GM23338 (cell line): Measurements from ENCODE around the gene EFNB3. TPM values are rescaled to one million over a fixed set of nuclear protein-coding genes. Genes with fewer than 3 reads are reported as not detected.

Source experiments
- ATAC-seq: fragments of 200-7000 bp; cut with Tn5 transposase; 3 replicates; pipeline ENCODE4 v1.9.1; 2020
- DNase-seq: peaks from one replicate; pipeline ENCODE4 v3.0.0-alpha.2; 2015; ENCODE audit warnings: low spot score
- H2AFZ ChIP-seq: fragments of 200-600 bp; sonication (generic); 2 replicates; pipeline ENCODE4 v1.8.0; 2016; ENCODE audit warnings: antibody characterized with exemption, mild to moderate bottlenecking, moderate library complexity
- H3F3A ChIP-seq: fragments of 200-600 bp; sonication (generic); replicated peaks from 2 replicates; pipeline ENCODE4 v1.8.0; 2017; ENCODE audit warnings: antibody characterized with exemption, mixed run types, low read depth
- H3K27ac ChIP-seq: fragments of 200-600 bp; sonication (generic); 2 replicates; pipeline ENCODE4 v1.6.1; 2016; ENCODE audit warnings: low read depth
- H3K27me3 ChIP-seq: fragments of 200-600 bp; sonication (generic); 2 replicates; pipeline ENCODE4 v1.8.0; 2016; ENCODE audit warnings: mild to moderate bottlenecking, mixed run types, moderate library complexity; ENCODE audit not compliant: insufficient read depth
- H3K36me3 ChIP-seq: fragments of 200-600 bp; sonication (generic); 2 replicates; pipeline ENCODE4 v1.8.0; 2016; ENCODE audit warnings: mild to moderate bottlenecking; ENCODE audit not compliant: insufficient read depth
- H3K4me1 ChIP-seq: fragments of 200-600 bp; sonication (generic); 2 replicates; pipeline ENCODE4 v1.8.0; 2016; ENCODE audit warnings: mild to moderate bottlenecking, moderate library complexity; ENCODE audit not compliant: insufficient read depth
- H3K4me2 ChIP-seq: fragments of 200-600 bp; sonication (generic); 2 replicates; pipeline ENCODE4 v1.7.1; 2017; ENCODE audit warnings: mixed run types
- H3K4me3 ChIP-seq: fragments of 200-600 bp; sonication (generic); 2 replicates; pipeline ENCODE4 v1.6.1; 2016; ENCODE audit warnings: mixed run types
- H3K79me2 ChIP-seq: fragments of 200-600 bp; sonication (generic); replicated peaks from 2 replicates; pipeline ENCODE4 v1.8.0; 2017; ENCODE audit warnings: mild to moderate bottlenecking; ENCODE audit not compliant: insufficient read depth
- H3K9me2 ChIP-seq: fragments of 200-600 bp; sonication (generic); 2 replicates; pipeline ENCODE4 v1.8.0; 2017; ENCODE audit not compliant: insufficient read depth
- H4K20me1 ChIP-seq: fragments of 200-600 bp; sonication (generic); replicated peaks from 2 replicates; pipeline ENCODE4 v1.8.0; 2017; ENCODE audit warnings: mild to moderate bottlenecking; ENCODE audit not compliant: insufficient read depth
- H3K27ac Mint-ChIP-seq: 2 replicates; pipeline ENCODE4 v1.8.0; 2020; ENCODE audit warnings: inconsistent platforms, mild to moderate bottlenecking, moderate library complexity, mixed read lengths
- H3K27me3 Mint-ChIP-seq: 3 replicates; pipeline ENCODE4 v1.8.0; 2022; ENCODE audit warnings: low read depth, mild to moderate bottlenecking, moderate library complexity, mixed read lengths, inconsistent platforms; ENCODE audit not compliant: insufficient read depth, poor library complexity
- H3K36me3 Mint-ChIP-seq: 3 replicates; pipeline ENCODE4 v1.8.0; 2021; ENCODE audit warnings: low read depth, mild to moderate bottlenecking, inconsistent platforms, moderate library complexity, mixed read lengths
- H3K4me1 Mint-ChIP-seq: 3 replicates; pipeline ENCODE4 v1.8.0; 2020; ENCODE audit warnings: mild to moderate bottlenecking, inconsistent platforms, mixed read lengths
- H3K4me3 Mint-ChIP-seq: 3 replicates; pipeline ENCODE4 v1.8.0; 2021; ENCODE audit warnings: moderate library complexity, mild to moderate bottlenecking, inconsistent platforms, mixed read lengths
- H3K9me3 Mint-ChIP-seq: 3 replicates; pipeline ENCODE4 v1.8.0; 2020; ENCODE audit warnings: moderate library complexity, mild to moderate bottlenecking, inconsistent platforms, mixed read lengths
- EZH2 ChIP-seq: fragments of 200-600 bp; sonication (generic); IDR thresholded peaks from one replicate; pipeline ENCODE4 v1.8.0; 2017; ENCODE audit warnings: antibody characterized with exemption, mild to moderate bottlenecking, low read depth; ENCODE audit not compliant: unreplicated experiment
- EZH2phosphoT487 ChIP-seq: fragments of 200-600 bp; sonication (generic); IDR thresholded peaks from one replicate; pipeline ENCODE4 v1.8.1; 2018; ENCODE audit warnings: antibody characterized with exemption; ENCODE audit not compliant: unreplicated experiment
- POLR2AphosphoS5 ChIP-seq: IDR thresholded peaks from 2 replicates; pipeline ENCODE4 v1.6.1; 2016; ENCODE audit warnings: antibody characterized with exemption, low read depth
- ZNF331 ChIP-seq: fragments of 250-450 bp; sonication (Bioruptor Pico); IDR thresholded peaks from 2 replicates; pipeline ENCODE4 v1.5.0; 2020; ENCODE audit warnings: low read depth, mild to moderate bottlenecking, moderate library complexity
- polyA plus RNA-seq: library from polyadenylated mRNA; unstranded; fragments of >200 nt; fragmentation: Nextera tagmentation; extraction: Ambion mirVana; gene quantifications from 2 replicates; pipeline ENCODE4 v1.2.1, GENCODE V29; 2016
- total RNA-seq: library from RNA; depleted of rRNA; stranded (reverse); fragments of >200 nt; shearing (Covaris generic); gene quantifications from 2 replicates; pipeline ENCODE4 v1.2.3, GENCODE V29; 2014; rRNA removed
- TF ChIP-seq, protein P1 (sequence below): IDR thresholded peaks from 2 replicates; pipeline ENCODE4 v1.6.1; 2016; ENCODE audit warnings: antibody characterized with exemption
- TF ChIP-seq, protein P2 (sequence below): IDR thresholded peaks from one replicate; pipeline ENCODE4 v1.6.1; 2018; ENCODE audit warnings: antibody characterized with exemption; ENCODE audit not compliant: unreplicated experiment
- TF ChIP-seq, protein P3 (sequence below), 2 experiments: fragments of 200-600 bp in 1 of 2; sonication (generic) in 1 of 2; conservative IDR thresholded peaks; 2 replicates each; pipeline versions ENCODE4 v1.5.1 to v1.6.1; 2016 to 2017; ENCODE audit warnings: antibody characterized with exemption in 2 of 2, low read depth in 2 of 2, mild to moderate bottlenecking in 2 of 2, moderate library complexity in 1 of 2

EFNB3 gene
- total and polyA plus RNA-seq, 2 experiments from 2014 or later: 4.2 to 11.5 TPM

DNA sequence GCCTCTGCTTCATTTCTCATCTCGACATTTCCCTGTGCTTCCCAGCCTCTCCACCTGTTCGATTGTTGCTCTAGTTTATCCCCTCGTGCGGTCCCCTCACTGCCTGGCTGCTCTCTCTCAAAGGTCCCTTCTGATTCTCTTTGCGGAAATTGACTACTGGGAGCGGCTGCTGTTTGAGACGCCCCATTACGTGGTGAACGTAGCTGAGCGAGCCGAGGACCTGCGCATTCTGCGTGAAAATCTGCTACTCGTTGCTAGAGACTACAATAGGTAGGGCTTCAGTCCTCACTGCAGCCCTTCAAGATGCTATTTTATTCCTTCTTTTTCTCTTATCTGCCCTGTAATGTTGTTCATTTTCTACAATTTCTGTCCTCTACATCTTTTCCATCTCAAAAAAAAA is 52.0 kb downstream of the EFNB3 start:
- TF ChIP-seq, protein P1, sequence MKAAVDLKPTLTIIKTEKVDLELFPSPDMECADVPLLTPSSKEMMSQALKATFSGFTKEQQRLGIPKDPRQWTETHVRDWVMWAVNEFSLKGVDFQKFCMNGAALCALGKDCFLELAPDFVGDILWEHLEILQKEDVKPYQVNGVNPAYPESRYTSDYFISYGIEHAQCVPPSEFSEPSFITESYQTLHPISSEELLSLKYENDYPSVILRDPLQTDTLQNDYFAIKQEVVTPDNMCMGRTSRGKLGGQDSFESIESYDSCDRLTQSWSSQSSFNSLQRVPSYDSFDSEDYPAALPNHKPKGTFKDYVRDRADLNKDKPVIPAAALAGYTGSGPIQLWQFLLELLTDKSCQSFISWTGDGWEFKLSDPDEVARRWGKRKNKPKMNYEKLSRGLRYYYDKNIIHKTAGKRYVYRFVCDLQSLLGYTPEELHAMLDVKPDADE: no peak
- TF ChIP-seq EZH2 (no peak), POLR2AphosphoS5 (no peak), ZNF331 (CRISPR knock-in tag) (no peak), EZH2phosphoT487 (no peak)
- TF ChIP-seq, protein P2, sequence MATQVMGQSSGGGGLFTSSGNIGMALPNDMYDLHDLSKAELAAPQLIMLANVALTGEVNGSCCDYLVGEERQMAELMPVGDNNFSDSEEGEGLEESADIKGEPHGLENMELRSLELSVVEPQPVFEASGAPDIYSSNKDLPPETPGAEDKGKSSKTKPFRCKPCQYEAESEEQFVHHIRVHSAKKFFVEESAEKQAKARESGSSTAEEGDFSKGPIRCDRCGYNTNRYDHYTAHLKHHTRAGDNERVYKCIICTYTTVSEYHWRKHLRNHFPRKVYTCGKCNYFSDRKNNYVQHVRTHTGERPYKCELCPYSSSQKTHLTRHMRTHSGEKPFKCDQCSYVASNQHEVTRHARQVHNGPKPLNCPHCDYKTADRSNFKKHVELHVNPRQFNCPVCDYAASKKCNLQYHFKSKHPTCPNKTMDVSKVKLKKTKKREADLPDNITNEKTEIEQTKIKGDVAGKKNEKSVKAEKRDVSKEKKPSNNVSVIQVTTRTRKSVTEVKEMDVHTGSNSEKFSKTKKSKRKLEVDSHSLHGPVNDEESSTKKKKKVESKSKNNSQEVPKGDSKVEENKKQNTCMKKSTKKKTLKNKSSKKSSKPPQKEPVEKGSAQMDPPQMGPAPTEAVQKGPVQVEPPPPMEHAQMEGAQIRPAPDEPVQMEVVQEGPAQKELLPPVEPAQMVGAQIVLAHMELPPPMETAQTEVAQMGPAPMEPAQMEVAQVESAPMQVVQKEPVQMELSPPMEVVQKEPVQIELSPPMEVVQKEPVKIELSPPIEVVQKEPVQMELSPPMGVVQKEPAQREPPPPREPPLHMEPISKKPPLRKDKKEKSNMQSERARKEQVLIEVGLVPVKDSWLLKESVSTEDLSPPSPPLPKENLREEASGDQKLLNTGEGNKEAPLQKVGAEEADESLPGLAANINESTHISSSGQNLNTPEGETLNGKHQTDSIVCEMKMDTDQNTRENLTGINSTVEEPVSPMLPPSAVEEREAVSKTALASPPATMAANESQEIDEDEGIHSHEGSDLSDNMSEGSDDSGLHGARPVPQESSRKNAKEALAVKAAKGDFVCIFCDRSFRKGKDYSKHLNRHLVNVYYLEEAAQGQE: no peak
- TF ChIP-seq, protein P3, sequence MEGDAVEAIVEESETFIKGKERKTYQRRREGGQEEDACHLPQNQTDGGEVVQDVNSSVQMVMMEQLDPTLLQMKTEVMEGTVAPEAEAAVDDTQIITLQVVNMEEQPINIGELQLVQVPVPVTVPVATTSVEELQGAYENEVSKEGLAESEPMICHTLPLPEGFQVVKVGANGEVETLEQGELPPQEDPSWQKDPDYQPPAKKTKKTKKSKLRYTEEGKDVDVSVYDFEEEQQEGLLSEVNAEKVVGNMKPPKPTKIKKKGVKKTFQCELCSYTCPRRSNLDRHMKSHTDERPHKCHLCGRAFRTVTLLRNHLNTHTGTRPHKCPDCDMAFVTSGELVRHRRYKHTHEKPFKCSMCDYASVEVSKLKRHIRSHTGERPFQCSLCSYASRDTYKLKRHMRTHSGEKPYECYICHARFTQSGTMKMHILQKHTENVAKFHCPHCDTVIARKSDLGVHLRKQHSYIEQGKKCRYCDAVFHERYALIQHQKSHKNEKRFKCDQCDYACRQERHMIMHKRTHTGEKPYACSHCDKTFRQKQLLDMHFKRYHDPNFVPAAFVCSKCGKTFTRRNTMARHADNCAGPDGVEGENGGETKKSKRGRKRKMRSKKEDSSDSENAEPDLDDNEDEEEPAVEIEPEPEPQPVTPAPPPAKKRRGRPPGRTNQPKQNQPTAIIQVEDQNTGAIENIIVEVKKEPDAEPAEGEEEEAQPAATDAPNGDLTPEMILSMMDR (conservative IDR thresholded peaks at IDR 0.05; ENCODE audit: low read depth in 2 of 2): no peak
- Histone ChIP-seq H3K4me1 (no peaks in the 10 kb centered on the region), H3K9me2 (no peaks in the 10 kb centered on the region), H3K79me2 (no peaks in the 10 kb centered on the region), H3K27me3 (no peaks in the 10 kb centered on the region), H4K20me1 (no peaks in the 10 kb centered on the region), H3K4me2 (no peak overlapping the region), H3K36me3 (no peaks in the 10 kb centered on the region), H3F3A (no peaks in the 10 kb centered on the region), H2AFZ (0 out of 2 replicates have a peak overlapping the region, but pooled peaks have one; percentile 38), H3K4me3 (no peak overlapping the region), H3K27ac (no peak overlapping the region)
- H3K9me3 Mint-ChIP-seq: peaks cover under 1% of the 10 kb centered on the region; the same call in 1 of the 3 replicates
- peaks cover 11% of the 10 kb centered on the region for H3K27me3 Mint-ChIP-seq
- no peak for DNase-seq
- H3K4me1 Mint-ChIP-seq: peaks cover 6% of the 10 kb centered on the region
- H3K27ac Mint-ChIP-seq: no peak overlapping the region
- H3K4me3 Mint-ChIP-seq: no peak overlapping the region
- ATAC-seq: no peak
- H3K36me3 Mint-ChIP-seq: no peaks in the 10 kb centered on the region

Other genes starting within 250 kb of the EFNB3 start
- gene ZBTB4, start 225.6 kb upstream of the EFNB3 start, total RNA-seq: 6.9 and 11.2 TPM in 2 replicates
- 3.6 and 4.2 TPM in 2 replicates for gene ZBTB4, start 225.6 kb upstream of the EFNB3 start, polyA plus RNA-seq
- gene SLC35G6, start 223.8 kb upstream of the EFNB3 start, total RNA-seq: not detected in 2 replicates
- gene SLC35G6, start 223.8 kb upstream of the EFNB3 start, polyA plus RNA-seq: 0.16 TPM in 1 of 2 replicates, not detected in the other
- 136 and 151 TPM in 2 replicates for gene POLR2A, start 220.8 kb upstream of the EFNB3 start, total RNA-seq
- gene POLR2A, start 220.8 kb upstream of the EFNB3 start, polyA plus RNA-seq: 56.8 and 58.1 TPM in 2 replicates
- gene TNFSF12, start 156.1 kb upstream of the EFNB3 start, total RNA-seq: 1.6 and 6.0 TPM in 2 replicates
- gene TNFSF12, start 156.1 kb upstream of the EFNB3 start, polyA plus RNA-seq: 3.5 and 5.1 TPM in 2 replicates
- gene TNFSF13, start 146.5 kb upstream of the EFNB3 start, total RNA-seq: 1.5 TPM in 1 of 2 replicates, not detected in the other
- gene TNFSF13, start 146.5 kb upstream of the EFNB3 start, polyA plus RNA-seq: 1.9 and 2.2 TPM in 2 replicates
- 125 and 138 TPM in 2 replicates for gene SENP3, start 143.3 kb upstream of the EFNB3 start, total RNA-seq
- 5.5 and 6.5 TPM in 2 replicates for gene SENP3, start 143.3 kb upstream of the EFNB3 start, polyA plus RNA-seq
- 0.62 TPM in 1 of 2 replicates, not detected in the other for gene CD68, start 125.6 kb upstream of the EFNB3 start, total RNA-seq
- not detected in 2 replicates for gene CD68, start 125.6 kb upstream of the EFNB3 start, polyA plus RNA-seq
- gene MPDU1, start 121.3 kb upstream of the EFNB3 start, total RNA-seq: 196 and 216 TPM in 2 replicates
- gene MPDU1, start 121.3 kb upstream of the EFNB3 start, polyA plus RNA-seq: 65.1 and 65.8 TPM in 2 replicates
- 23.6 and 43.0 TPM in 2 replicates for gene SOX15, start 115.1 kb upstream of the EFNB3 start, total RNA-seq
- gene SOX15, start 115.1 kb upstream of the EFNB3 start, polyA plus RNA-seq: 29.9 and 37.7 TPM in 2 replicates
- gene FXR2, start 90.3 kb upstream of the EFNB3 start, total RNA-seq: 20.3 and 24.4 TPM in 2 replicates
- gene FXR2, start 90.3 kb upstream of the EFNB3 start, polyA plus RNA-seq: 8.6 and 10.9 TPM in 2 replicates
- gene SAT2, start 77.4 kb upstream of the EFNB3 start, total RNA-seq: 52.7 and 56.7 TPM in 2 replicates
- 69.4 and 74.4 TPM in 2 replicates for gene SAT2, start 77.4 kb upstream of the EFNB3 start, polyA plus RNA-seq
- 0.38 and 0.66 TPM in 2 replicates for gene SHBG, start 75.1 kb upstream of the EFNB3 start, total RNA-seq
- gene SHBG, start 75.1 kb upstream of the EFNB3 start, polyA plus RNA-seq: 0.48 and 0.90 TPM in 2 replicates
- 11.2 and 14.9 TPM in 2 replicates for gene ATP1B2, start 54.3 kb upstream of the EFNB3 start, total RNA-seq
- 33.1 and 35.3 TPM in 2 replicates for gene ATP1B2, start 54.3 kb upstream of the EFNB3 start, polyA plus RNA-seq
- 154 and 178 TPM in 2 replicates for gene TP53, start 17.7 kb upstream of the EFNB3 start, total RNA-seq
- 119 and 138 TPM in 2 replicates for gene TP53, start 17.7 kb upstream of the EFNB3 start, polyA plus RNA-seq
- gene WRAP53, start 16.7 kb upstream of the EFNB3 start, total RNA-seq: 27.1 and 28.1 TPM in 2 replicates
- 33.3 and 33.5 TPM in 2 replicates for gene WRAP53, start 16.7 kb upstream of the EFNB3 start, polyA plus RNA-seq
- gene DNAH2, start 12.5 kb downstream of the EFNB3 start, total RNA-seq: 0.16 and 0.38 TPM in 2 replicates
- not detected in 2 replicates for gene DNAH2, start 12.5 kb downstream of the EFNB3 start, polyA plus RNA-seq
- gene KDM6B, start 129.0 kb downstream of the EFNB3 start, total RNA-seq: 1.4 and 1.8 TPM in 2 replicates
- 1.1 and 1.4 TPM in 2 replicates for gene KDM6B, start 129.0 kb downstream of the EFNB3 start, polyA plus RNA-seq
- 0.97 TPM in 1 of 2 replicates, not detected in the other for gene TMEM88, start 149.9 kb downstream of the EFNB3 start, total RNA-seq
- 0.43 and 0.58 TPM in 2 replicates for gene TMEM88, start 149.9 kb downstream of the EFNB3 start, polyA plus RNA-seq
- 17.1 and 24.0 TPM in 2 replicates for gene NAA38, start 152.4 kb downstream of the EFNB3 start, total RNA-seq
- 74.8 and 78.5 TPM in 2 replicates for gene NAA38, start 152.4 kb downstream of the EFNB3 start, polyA plus RNA-seq
- 5.6 and 8.4 TPM in 2 replicates for gene CYB5D1, start 152.8 kb downstream of the EFNB3 start, total RNA-seq
- 2.7 and 3.5 TPM in 2 replicates for gene CYB5D1, start 152.8 kb downstream of the EFNB3 start, polyA plus RNA-seq
- gene CHD3, start 183.6 kb downstream of the EFNB3 start, total RNA-seq: 9.7 and 12.3 TPM in 2 replicates
- gene CHD3, start 183.6 kb downstream of the EFNB3 start, polyA plus RNA-seq: 2.9 and 3.0 TPM in 2 replicates
- gene RNF227, start 211.1 kb downstream of the EFNB3 start, total RNA-seq: 0.66 and 1.4 TPM in 2 replicates
- 0.35 and 0.42 TPM in 2 replicates for gene RNF227, start 211.1 kb downstream of the EFNB3 start, polyA plus RNA-seq
- 0.47 and 1.0 TPM in 2 replicates for gene KCNAB3, start 224.7 kb downstream of the EFNB3 start, total RNA-seq
- gene KCNAB3, start 224.7 kb downstream of the EFNB3 start, polyA plus RNA-seq: 0.45 and 1.0 TPM in 2 replicates
- 45.2 and 52.4 TPM in 2 replicates for gene TRAPPC1, start 226.7 kb downstream of the EFNB3 start, total RNA-seq
- 211 and 234 TPM in 2 replicates for gene TRAPPC1, start 226.7 kb downstream of the EFNB3 start, polyA plus RNA-seq
- 18.4 and 18.5 TPM in 2 replicates for gene CNTROB, start 227.0 kb downstream of the EFNB3 start, total RNA-seq
- gene CNTROB, start 227.0 kb downstream of the EFNB3 start, polyA plus RNA-seq: 16.3 and 17.8 TPM in 2 replicates